Ascending aorta (tissue), 2 donors: ENCODE data around the gene MAPK8IP3. TPM values are rescaled to one million over a fixed set of nuclear protein-coding genes. Genes with fewer than 3 reads are reported as not detected.
"Not testable (repeated sequence)": the region's sequence is repeated elsewhere in the genome, so short reads cannot be mapped to it uniquely, and the experiment has no call there.

ENCODE experiments used
- DNase-seq, 2 donors: peaks; one replicate each; pipeline ENCODE4 v3.0.0-alpha.2; 2019; ENCODE audit warnings: low spot score in 2 of 2
- H3K27ac ChIP-seq, 2 donors: fragments of 200-600 bp; sonication (generic); one replicate each; pipeline ENCODE4 v1.5.1; 2016 to 2017; ENCODE audit warnings: mild to moderate bottlenecking in 1 of 2
- H3K27me3 ChIP-seq: fragments of 200-600 bp; sonication (generic); one replicate; pipeline ENCODE4 v1.5.1; 2017
- H3K36me3 ChIP-seq, 2 donors: fragments of 200-600 bp; sonication (generic); one replicate each; pipeline ENCODE4 v1.5.1; 2016
- H3K4me1 ChIP-seq, 2 donors: fragments of 200-600 bp; sonication (generic); one replicate each; pipeline ENCODE4 v1.5.1; 2016 to 2017; ENCODE audit warnings: mild to moderate bottlenecking in 1 of 2
- H3K4me3 ChIP-seq, 2 donors: fragments of 200-600 bp; sonication (generic); one replicate each; pipeline ENCODE4 v1.5.1; 2016 to 2017; ENCODE audit warnings: mild to moderate bottlenecking in 1 of 2
- H3K9me3 ChIP-seq, 2 donors: fragments of 200-600 bp; sonication (generic); one replicate each; pipeline ENCODE4 v1.5.1; 2016
- CTCF ChIP-seq, 3 experiments: fragments of 200-600 bp in 2 of 3; fragments of 450-650 bp in 1 of 3; sonication (generic) in 2 of 3; IDR thresholded peaks; one replicate each; pipeline ENCODE4 v1.5.1; 2016 to 2019; ENCODE audit warnings: antibody characterized with exemption in 3 of 3, mild to moderate bottlenecking in 1 of 3, moderate library complexity in 1 of 3
- intact Hi-C: fragments of 100-400 bp; cut with DNase I; formaldehyde crosslinking; loops from one replicate; pipeline ENCODE4 v1.15.1; 2023
- total RNA-seq: library from RNA; depleted of rRNA; stranded (reverse); fragments of >200 nt; gene quantifications from one replicate; pipeline ENCODE4 v1.1.0, GENCODE V29; 2016

Gene MAPK8IP3
- total RNA-seq, 1 donor from 2014 or later: 57.4 TPM

GRCh38 chr16:1794221-1794871 lies 88.4 kb downstream of the MAPK8IP3 start:
- Histone ChIP-seq H3K36me3 (peaks cover 9 to 11% of the 10 kb centered on the region in 2 donors), H3K4me3 (no peak overlapping the region), H3K27me3 (no peaks in the 10 kb centered on the region), H3K27ac (no peak overlapping the region), H3K4me1 (no peaks in the 10 kb centered on the region), H3K9me3 (peaks cover 0 to 6% of the 10 kb centered on the region in 2 donors)
- TF ChIP-seq CTCF (IDR thresholded peaks at IDR 0.05): no peak
- DNase-seq: no peak
- intact Hi-C loops: no loop called here

GRCh38 chr16:1794908-1795666 lies 89.1 kb downstream of the MAPK8IP3 start:
- H3K36me3 ChIP-seq: peaks cover 7% of the 10 kb centered on the region in 2 donors
- no peak for DNase-seq
- H3K27me3 ChIP-seq: no peaks in the 10 kb centered on the region
- no peak overlapping the region for H3K27ac ChIP-seq
- TF ChIP-seq CTCF (IDR thresholded peaks at IDR 0.05): no peak
- H3K4me1 ChIP-seq: no peaks in the 10 kb centered on the region
- H3K4me3 ChIP-seq: no peak overlapping the region
- H3K9me3 ChIP-seq: peaks cover 0 to 6% of the 10 kb centered on the region in 2 donors
- intact Hi-C loops: no loop called here

DNA sequence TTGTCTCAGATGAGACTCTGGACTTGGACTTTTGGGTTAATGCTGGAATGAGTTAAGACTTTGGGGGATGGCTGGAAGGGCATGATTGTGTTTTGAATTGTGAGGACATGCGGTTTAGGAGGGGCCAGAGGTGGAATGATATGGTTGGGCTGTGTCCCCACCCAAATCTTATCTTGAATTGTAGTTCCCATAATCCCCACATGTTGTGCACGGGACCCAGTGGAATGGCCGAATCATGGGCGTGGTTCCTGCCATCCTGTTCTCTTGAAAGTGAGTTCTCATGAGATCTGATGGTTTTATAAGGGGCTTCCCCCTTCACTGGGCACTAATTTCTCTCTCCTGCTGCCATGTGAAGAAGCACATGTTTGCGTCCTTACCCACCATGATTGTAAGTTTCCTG lies 93.3 kb downstream of the MAPK8IP3 start:
- intact Hi-C loops, H3K4me1 ChIP-seq, H3K36me3 ChIP-seq, DNase-seq, H3K27ac ChIP-seq, H3K27me3 ChIP-seq, H3K4me3 ChIP-seq, H3K9me3 ChIP-seq: not testable (repeated sequence)

- TF ChIP-seq CTCF (IDR thresholded peaks at IDR 0.05): no peak
- Histone ChIP-seq H3K27me3 (no peaks in the 10 kb centered on the region), H3K36me3 (peaks cover 0 to 6% of the 10 kb centered on the region in 2 donors), H3K4me1 (no peaks in the 10 kb centered on the region), H3K27ac (no peak overlapping the region), H3K9me3 (peaks cover 0 to 6% of the 10 kb centered on the region in 2 donors), H3K4me3 (no peak overlapping the region)
- intact Hi-C loops: no loop called here
- no peak for DNase-seq
Observed at GRCh38 chr16:1800701-1801100, 94.7 kb downstream of the MAPK8IP3 start.

DNA sequence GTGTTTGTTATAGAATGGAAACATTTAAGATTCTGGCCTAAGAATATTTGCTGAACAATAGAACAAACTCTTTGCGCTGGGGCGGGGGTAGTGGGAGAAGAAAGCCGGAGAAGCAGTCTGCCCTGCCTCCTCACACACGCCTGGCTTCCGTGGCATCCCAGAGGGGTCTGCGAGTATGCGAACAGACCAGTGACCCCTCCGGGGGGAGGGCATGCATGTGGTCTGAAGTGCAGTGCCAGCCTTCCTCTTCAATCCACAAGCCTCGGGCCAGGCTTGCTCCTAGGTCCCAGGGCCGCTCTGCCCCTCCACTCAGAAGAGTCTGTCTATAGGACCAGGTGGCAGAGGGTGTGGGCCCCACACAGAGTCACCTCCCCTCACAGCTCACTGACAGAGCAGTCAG lies 101.6 kb downstream of the MAPK8IP3 start:
- no peak overlapping the region for H3K4me3 ChIP-seq
- no peak for DNase-seq
- H3K4me1 ChIP-seq: no peaks in the 10 kb centered on the region
- H3K27me3 ChIP-seq: no peaks in the 10 kb centered on the region
- intact Hi-C loops: no loop called here
- no peak overlapping the region for H3K27ac ChIP-seq
- TF ChIP-seq CTCF (IDR thresholded peaks at IDR 0.05): no peak
- no peaks in the 10 kb centered on the region for H3K9me3 ChIP-seq
- peaks cover 25 to 53% of the 10 kb centered on the region in 2 donors for H3K36me3 ChIP-seq

DNA sequence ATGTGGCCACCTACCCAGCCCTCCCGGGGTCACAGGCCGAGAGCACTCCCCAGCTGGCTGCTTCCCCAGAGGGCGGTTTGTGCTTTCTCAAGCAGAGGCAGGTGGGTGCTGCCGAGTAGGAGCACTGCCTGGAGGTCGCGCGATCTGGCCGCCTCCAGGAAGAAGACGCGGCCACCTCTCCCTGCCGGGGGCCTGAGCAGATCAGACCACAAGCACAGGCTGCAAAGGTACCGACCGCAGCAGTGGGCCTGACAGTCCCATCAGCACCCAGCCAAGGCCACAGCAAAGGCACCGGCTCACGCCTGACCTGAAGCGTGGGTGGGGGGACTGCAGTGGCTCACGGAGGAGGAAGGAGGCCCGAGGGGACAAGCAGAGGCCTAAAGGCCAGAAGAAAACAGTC lies 102.7 kb downstream of the MAPK8IP3 start:
- Histone ChIP-seq H3K4me1 (no peaks in the 10 kb centered on the region), H3K27me3 (no peaks in the 10 kb centered on the region), H3K9me3 (no peaks in the 10 kb centered on the region), H3K4me3 (no peak overlapping the region), H3K27ac (no peak overlapping the region), H3K36me3 (peaks cover 25 to 60% of the 10 kb centered on the region in 2 donors)
- TF ChIP-seq CTCF (IDR thresholded peaks at IDR 0.05): no peak
- DNase-seq: no peak
- intact Hi-C loops: no loop called here
